SU-DHL-6 (cell line): ENCODE data around the gene ARHGAP10.

Experiments used
- CTCF ChIP-seq: fragments of 200-600 bp; sonication (generic); IDR thresholded peaks from one replicate; pipeline ENCODE4 v1.5.1; 2017; ENCODE audit warnings: antibody characterized with exemption, mild to moderate bottlenecking, low read length, moderate library complexity; ENCODE audit not compliant: insufficient read depth, poor library complexity, severe bottlenecking
- EZH2phosphoT487 ChIP-seq: fragments of 200-600 bp; sonication (generic), shearing (Covaris generic); conservative IDR thresholded peaks from 2 replicates; pipeline ENCODE4 v1.6.1; 2018; ENCODE audit warnings: mild to moderate bottlenecking, antibody characterized with exemption, low read length, moderate library complexity, mixed read lengths

GRCh38 chr4:147704846-147705245 is 27.0 kb upstream of the ARHGAP10 start:
- TF ChIP-seq CTCF (no peak), EZH2phosphoT487 (no peak)
